HepG2 (cell line): Measurements from ENCODE around the gene VPS52. TPM values are rescaled to one million over a fixed set of nuclear protein-coding genes. Genes with fewer than 3 reads are reported as not detected.

Experiments
- BHLHE40 ChIP-seq: IDR thresholded peaks from 2 replicates; pipeline ENCODE4 v1.6.1; 2011; ENCODE audit warnings: low read length, improper control_type of control experiment
- CERS6 ChIP-seq: sonication (generic); formaldehyde crosslinking; IDR thresholded peaks from 2 replicates; pipeline ENCODE4 v1.5.0; 2020; ENCODE audit warnings: missing genetic modification reagents
- EED ChIP-seq: sonication (generic); formaldehyde crosslinking; IDR thresholded peaks from 2 replicates; pipeline ENCODE4 v1.5.0; 2020; ENCODE audit warnings: mild to moderate bottlenecking, missing genetic modification reagents
- ELF4 ChIP-seq: sonication (generic); formaldehyde crosslinking; IDR thresholded peaks from 2 replicates; pipeline ENCODE4 v1.5.0; 2020; ENCODE audit warnings: missing genetic modification reagents, mild to moderate bottlenecking, moderate library complexity, borderline replicate concordance
- ERF ChIP-seq: IDR thresholded peaks from 2 replicates; pipeline ENCODE4 v1.6.1; 2018; ENCODE audit warnings: missing biosample characterization, missing genetic modification reagents
- HHEX ChIP-seq: IDR thresholded peaks from 2 replicates; pipeline ENCODE4 v1.6.1; 2016; ENCODE audit warnings: control low read depth
- HNF1A ChIP-seq, 2 experiments: sonication (generic) in 1 of 2; formaldehyde crosslinking in 1 of 2; IDR thresholded peaks; 2 replicates each; pipeline versions ENCODE4 v1.4.0 to v1.6.1; 2016 to 2020; ENCODE audit warnings: borderline replicate concordance in 1 of 2, low read depth in 1 of 2, mild to moderate bottlenecking in 1 of 2, missing genetic modification reagents in 1 of 2
- RFX3 ChIP-seq: IDR thresholded peaks from 2 replicates; pipeline ENCODE4 v1.6.1; 2016; ENCODE audit warnings: missing biosample characterization, missing genetic modification reagents
- SAP130 ChIP-seq: IDR thresholded peaks from 2 replicates; pipeline ENCODE4 v1.6.1; 2016; ENCODE audit warnings: low read depth
- SIN3A ChIP-seq: IDR thresholded peaks from 2 replicates; pipeline ENCODE4 v1.6.1; 2011; ENCODE audit warnings: low read depth, mild to moderate bottlenecking, control low read depth, low read length, borderline replicate concordance
- ZFP1 ChIP-seq: IDR thresholded peaks from 2 replicates; pipeline ENCODE4 v1.6.1; 2016
- ZNF30 ChIP-seq: sonication (generic); formaldehyde crosslinking; IDR thresholded peaks from 2 replicates; pipeline ENCODE4 v1.5.0; 2020; ENCODE audit warnings: mild to moderate bottlenecking, missing genetic modification reagents
- ZNF776 ChIP-seq: sonication (generic); formaldehyde crosslinking; IDR thresholded peaks from 2 replicates; pipeline ENCODE4 v1.4.0; 2020; ENCODE audit warnings: mild to moderate bottlenecking, missing genetic modification reagents
- ZNF777 ChIP-seq: sonication (generic); formaldehyde crosslinking; IDR thresholded peaks from 2 replicates; pipeline ENCODE4 v1.4.0; 2020; ENCODE audit warnings: missing genetic modification reagents
- ZNF780A ChIP-seq: sonication (generic); formaldehyde crosslinking; IDR thresholded peaks from 2 replicates; pipeline ENCODE4 v1.8.0; 2022; ENCODE audit warnings: mild to moderate bottlenecking, missing genetic modification reagents, moderate library complexity
- ZNF878 ChIP-seq: sonication (generic); formaldehyde crosslinking; IDR thresholded peaks from 2 replicates; pipeline ENCODE4 v1.8.1; 2023; ENCODE audit warnings: mild to moderate bottlenecking, missing genetic modification reagents, moderate library complexity
- ZSCAN5A ChIP-seq: sonication (generic); formaldehyde crosslinking; IDR thresholded peaks from 2 replicates; pipeline ENCODE4 v1.8.0; 2022; ENCODE audit warnings: mild to moderate bottlenecking, missing genetic modification reagents, borderline replicate concordance
- ZZZ3 ChIP-seq: sonication (generic); formaldehyde crosslinking; IDR thresholded peaks from 2 replicates; pipeline ENCODE4 v1.4.0; 2020; ENCODE audit warnings: missing genetic modification reagents, mild to moderate bottlenecking, borderline replicate concordance
- polyA plus RNA-seq, 8 experiments: library from polyadenylated mRNA; depleted of rRNA in 3 of 8; stranded (reverse) in 7 of 8; unstranded in 1 of 8; fragments of >200 nt; fragmentation: Illumina TruSeq in 4 of 8; extraction: Trizol in 4 of 8; gene quantifications; 2 replicates each; pipeline versions ENCODE4 v1.2.1 to v1.2.3, GENCODE V29; 2011 to 2016; ENCODE audit warnings: low read depth in 4 of 8, missing spikeins in 1 of 8, mixed read lengths in 1 of 8; ENCODE audit not compliant: insufficient read depth in 1 of 8
- total RNA-seq, 5 experiments: library from RNA; depleted of rRNA; stranded (reverse); fragments of >200 nt; fragmentation: Illumina TruSeq; extraction: Trizol; gene quantifications; 2 replicates each; pipeline ENCODE4 v1.2.3, GENCODE V29; 2016; ENCODE audit warnings: low read depth in 1 of 5
- TF ChIP-seq, protein P1 (sequence below): sonication (generic); formaldehyde crosslinking; IDR thresholded peaks from 2 replicates; pipeline ENCODE4 v1.5.0; 2020; ENCODE audit warnings: mild to moderate bottlenecking, missing genetic modification reagents
- TF ChIP-seq, protein P2 (sequence below): sonication (generic); IDR thresholded peaks from 2 replicates; pipeline ENCODE4 v1.6.1; 2016; ENCODE audit warnings: low read depth, borderline replicate concordance

VPS52 gene
- total and polyA plus RNA-seq, 2 of the 13 experiments (the other 11 are each of a cell fraction or from before 2014, with no cell fraction given) = 48.9 to 85.5 TPM

GRCh38 chr6:33272275-33273128 is 826 bp upstream of the VPS52 start (continued):
- TF ChIP-seq RFX3 (CRISPR knock-in tag) (no peak), BHLHE40 (no peak), EED (CRISPR knock-in tag) (peak; percentile 4; the same call in 1 of the 2 replicates), ERF (CRISPR knock-in tag) (no peak), ZSCAN5A (no peak), HHEX (no peak), ZNF30 (CRISPR knock-in tag) (no peak), ZNF878 (0 out of 2 replicates have a peak, but pooled peaks have one; percentile 25), ZNF777 (CRISPR knock-in tag) (no peak), HNF1A (IDR thresholded peaks at IDR 0.05; ENCODE audit: low read depth) (no peak), HNF1A (CRISPR knock-in tag; IDR thresholded peaks at IDR 0.05; ENCODE audit: borderline replicate concordance) (no peak), ZNF780A (CRISPR knock-in tag) (no peak), ZNF776 (CRISPR knock-in tag) (no peak), ZZZ3 (peak; percentile 8; the same call in 1 of the 2 replicates), SAP130 (CRISPR knock-in tag) (0 out of 2 replicates have a peak, but pooled peaks have one; percentile 19), CERS6 (CRISPR knock-in tag) (peak; percentile 67; the same call in 1 of the 2 replicates), ELF4 (CRISPR knock-in tag) (no peak), SIN3A (no peak), ZFP1 (CRISPR knock-in tag) (no peak; the same call in 1 of the 2 replicates)
- TF ChIP-seq, protein P1, sequence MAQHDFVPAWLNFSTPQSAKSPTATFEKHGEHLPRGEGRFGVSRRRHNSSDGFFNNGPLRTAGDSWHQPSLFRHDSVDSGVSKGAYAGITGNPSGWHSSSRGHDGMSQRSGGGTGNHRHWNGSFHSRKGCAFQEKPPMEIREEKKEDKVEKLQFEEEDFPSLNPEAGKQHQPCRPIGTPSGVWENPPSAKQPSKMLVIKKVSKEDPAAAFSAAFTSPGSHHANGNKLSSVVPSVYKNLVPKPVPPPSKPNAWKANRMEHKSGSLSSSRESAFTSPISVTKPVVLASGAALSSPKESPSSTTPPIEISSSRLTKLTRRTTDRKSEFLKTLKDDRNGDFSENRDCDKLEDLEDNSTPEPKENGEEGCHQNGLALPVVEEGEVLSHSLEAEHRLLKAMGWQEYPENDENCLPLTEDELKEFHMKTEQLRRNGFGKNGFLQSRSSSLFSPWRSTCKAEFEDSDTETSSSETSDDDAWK (CRISPR knock-in tag) = no peak
- TF ChIP-seq, protein P2, sequence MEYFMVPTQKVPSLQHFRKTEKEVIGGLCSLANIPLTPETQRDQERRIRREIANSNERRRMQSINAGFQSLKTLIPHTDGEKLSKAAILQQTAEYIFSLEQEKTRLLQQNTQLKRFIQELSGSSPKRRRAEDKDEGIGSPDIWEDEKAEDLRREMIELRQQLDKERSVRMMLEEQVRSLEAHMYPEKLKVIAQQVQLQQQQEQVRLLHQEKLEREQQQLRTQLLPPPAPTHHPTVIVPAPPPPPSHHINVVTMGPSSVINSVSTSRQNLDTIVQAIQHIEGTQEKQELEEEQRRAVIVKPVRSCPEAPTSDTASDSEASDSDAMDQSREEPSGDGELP = no peak
